Measurements from ENCODE around the gene RNF44. TPM values are rescaled to one million over a fixed set of nuclear protein-coding genes. Genes with fewer than 3 reads are reported as not detected.
A peak's percentile ranks its signal among the peaks of the same experiment; 100 is the strongest.

RNF44 gene
- total RNA-seq, 1 experiment from 2014 or later = 113 TPM

GRCh38 chr5:176542596-176543427 lies 5.6 kb upstream of the RNF44 start:
- no TSS peak for BruUV-seq (replicated peaks)
- H3K36me3 ChIP-seq (ENCODE audit: control insufficient read depth, insufficient read depth, low read length) = no peaks in the 10 kb centered on the region
- TF ChIP-seq POLR2AphosphoS5 (IDR thresholded peaks at IDR 0.05; ENCODE audit: low read depth, low read length) (no peak), TCF7L2 (IDR thresholded peaks at IDR 0.05; ENCODE audit: low read depth, low read length) (no peak), SIN3A (IDR thresholded peaks at IDR 0.05; ENCODE audit: borderline replicate concordance, insufficient read depth, low read depth, low read length) (no peak), CTCF (IDR thresholded peaks at IDR 0.05) (no peak; the same call in 1 of the 2 replicates), REST (IDR thresholded peaks at IDR 0.05; ENCODE audit: insufficient read depth in 1 of 2, low read depth in 2 of 2, low read length in 1 of 2) (no peak)
- no peaks in the 10 kb centered on the region for H3K27me3 ChIP-seq (ENCODE audit: control insufficient read depth, insufficient read depth, low read length)
- DNase-seq (ENCODE audit: low read depth, low spot score) (no peak), ATAC-seq (peak; percentile 71)
- intact Hi-C loops (cut with micrococcal nuclease; ENCODE audit: unreplicated experiment) = no loop called here
- in situ Hi-C loops (cut with HindIII; ENCODE audit: low pct_unique_long_range_greater_than_20kb, low sequenced_read_pairs) = no loop called here
- ChIA-PET CTCF (interaction anchor here (0.6 to 1.0 kb wide), 9 partner anchors 7 to 127 kb away, joined by 3 to 16 read pairs (median 6); partner anchors contain the start of genes CLTB and EIF4E1B), POLR2A (interaction anchor here (0.6 kb wide), 5 partner anchors 25 to 924 kb away, joined by 3 to 12 read pairs (median 7); no protein-coding TSS in a partner anchor)
- H3K4me1 ChIP-seq (ENCODE audit: control insufficient read depth, insufficient read depth, low read length) = peaks cover 44% of the 10 kb centered on the region
- H3K4me3 ChIP-seq (ENCODE audit: low read depth in 2 of 2, low read length in 2 of 2) = peak overlapping the region; percentile 65 to 89
- no peaks in the 10 kb centered on the region for H3K9me3 ChIP-seq (ENCODE audit: control insufficient read depth, insufficient read depth, low read depth, low read length)
- H3K27ac ChIP-seq (ENCODE audit: low read length) = peak overlapping the region; percentile 86

GRCh38 chr5:176542135-176542595 lies 5.0 kb upstream of the RNF44 start:
- no peak for DNase-seq (ENCODE audit: low read depth, low spot score)
- no peak for TF ChIP-seq TCF7L2 (IDR thresholded peaks at IDR 0.05; ENCODE audit: low read depth, low read length)
- TF ChIP-seq CTCF (IDR thresholded peaks at IDR 0.05) = no peak
- no peak for TF ChIP-seq SIN3A (IDR thresholded peaks at IDR 0.05; ENCODE audit: borderline replicate concordance, insufficient read depth, low read depth, low read length)
- no peak for TF ChIP-seq REST (IDR thresholded peaks at IDR 0.05; ENCODE audit: insufficient read depth in 1 of 2, low read depth in 2 of 2, low read length in 1 of 2)
- no peak for TF ChIP-seq POLR2AphosphoS5 (IDR thresholded peaks at IDR 0.05; ENCODE audit: low read depth, low read length)
- POLR2A ChIA-PET = no interaction called here
- in situ Hi-C loops (cut with HindIII; ENCODE audit: low pct_unique_long_range_greater_than_20kb, low sequenced_read_pairs) = no loop called here
- peak overlapping the region; percentile 86 for H3K27ac ChIP-seq (ENCODE audit: low read length)
- CTCF ChIA-PET = interaction anchor here (0.8 to 1.0 kb wide), 2 partner anchors 11 to 90 kb away, joined by 6 to 13 read pairs; no protein-coding TSS in a partner anchor
- ATAC-seq = no peak
- peaks cover 44% of the 10 kb centered on the region for H3K4me1 ChIP-seq (ENCODE audit: control insufficient read depth, insufficient read depth, low read length)
- H3K4me3 ChIP-seq (ENCODE audit: low read depth in 2 of 2, low read length in 2 of 2) = peak overlapping the region; percentile 65 to 69
- H3K27me3 ChIP-seq (ENCODE audit: control insufficient read depth, insufficient read depth, low read length) = no peaks in the 10 kb centered on the region
- no peaks in the 10 kb centered on the region for H3K9me3 ChIP-seq (ENCODE audit: control insufficient read depth, insufficient read depth, low read depth, low read length)
- H3K36me3 ChIP-seq (ENCODE audit: control insufficient read depth, insufficient read depth, low read length) = no peaks in the 10 kb centered on the region; the same call in 1 of the 2 replicates
- BruUV-seq (replicated peaks) = no TSS peak
- intact Hi-C loops (cut with micrococcal nuclease; ENCODE audit: unreplicated experiment) = no loop called here
